GM12892 (cell line): ENCODE results near the gene NDUFS1.

Source experiments
- POLR2A ChIP-seq: IDR thresholded peaks from 2 replicates; pipeline ENCODE4 v1.6.1; 2011; ENCODE audit warnings: low read depth, low read length, control low read depth
- POLR2AphosphoS5 ChIP-seq: IDR thresholded peaks from 2 replicates; pipeline ENCODE4 v1.6.1; 2011; ENCODE audit warnings: low read depth, low read length, control low read depth

- TF ChIP-seq POLR2A, result no peak
- no peak for TF ChIP-seq POLR2AphosphoS5
Measured at GRCh38 chr2:206071807-206072206, 87.4 kb downstream of the NDUFS1 start.
